ENCODE data around the gene NFIA.

The NFIA gene

DNA sequence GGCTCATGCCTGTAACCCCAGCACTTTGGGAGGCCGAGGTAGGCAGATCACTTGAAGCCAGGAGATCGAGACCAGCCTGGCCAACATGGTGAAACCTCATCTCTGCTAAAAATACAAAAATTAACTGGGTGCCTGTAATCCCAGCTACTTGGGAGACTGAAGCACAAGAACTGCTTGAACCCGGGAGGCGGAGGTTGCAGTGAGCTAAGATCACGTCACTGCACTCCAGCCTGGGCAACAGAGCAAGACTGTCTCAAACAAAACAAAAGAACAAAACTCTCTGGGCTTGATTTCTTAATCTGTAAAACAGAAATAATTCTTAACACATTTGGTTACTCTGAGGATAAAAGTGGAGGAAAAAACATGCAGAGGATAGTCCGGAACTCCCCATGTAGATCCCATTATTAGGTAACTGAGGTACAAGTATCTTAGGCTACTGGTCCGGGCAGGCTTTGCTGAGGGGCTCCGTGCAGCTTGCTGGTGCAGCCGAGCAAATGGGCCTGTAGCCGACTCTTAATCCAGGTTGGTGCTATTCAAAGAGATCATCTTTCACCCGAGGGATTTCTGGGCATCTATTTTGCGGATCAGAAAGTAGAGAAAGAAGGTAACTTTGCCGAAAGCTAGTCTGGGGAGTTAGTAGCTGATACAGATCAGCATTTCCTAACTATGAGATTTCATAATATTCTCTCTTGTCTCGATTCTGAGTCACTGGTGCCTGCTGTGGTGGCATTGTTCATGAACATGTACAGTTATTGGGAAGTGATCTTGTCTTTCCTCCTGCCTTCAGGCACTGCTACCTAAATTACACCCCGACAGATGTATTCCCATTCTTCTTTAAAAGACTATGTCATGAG is 56.8 kb downstream of the NFIA start:
- Histone ChIP-seq H3K4me3 (no peak overlapping the region), H3K27ac (peak overlapping the region in 1 of 2 donors; percentile 13)
- TF ChIP-seq, protein P1, sequence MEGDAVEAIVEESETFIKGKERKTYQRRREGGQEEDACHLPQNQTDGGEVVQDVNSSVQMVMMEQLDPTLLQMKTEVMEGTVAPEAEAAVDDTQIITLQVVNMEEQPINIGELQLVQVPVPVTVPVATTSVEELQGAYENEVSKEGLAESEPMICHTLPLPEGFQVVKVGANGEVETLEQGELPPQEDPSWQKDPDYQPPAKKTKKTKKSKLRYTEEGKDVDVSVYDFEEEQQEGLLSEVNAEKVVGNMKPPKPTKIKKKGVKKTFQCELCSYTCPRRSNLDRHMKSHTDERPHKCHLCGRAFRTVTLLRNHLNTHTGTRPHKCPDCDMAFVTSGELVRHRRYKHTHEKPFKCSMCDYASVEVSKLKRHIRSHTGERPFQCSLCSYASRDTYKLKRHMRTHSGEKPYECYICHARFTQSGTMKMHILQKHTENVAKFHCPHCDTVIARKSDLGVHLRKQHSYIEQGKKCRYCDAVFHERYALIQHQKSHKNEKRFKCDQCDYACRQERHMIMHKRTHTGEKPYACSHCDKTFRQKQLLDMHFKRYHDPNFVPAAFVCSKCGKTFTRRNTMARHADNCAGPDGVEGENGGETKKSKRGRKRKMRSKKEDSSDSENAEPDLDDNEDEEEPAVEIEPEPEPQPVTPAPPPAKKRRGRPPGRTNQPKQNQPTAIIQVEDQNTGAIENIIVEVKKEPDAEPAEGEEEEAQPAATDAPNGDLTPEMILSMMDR (IDR thresholded peaks at IDR 0.05): no peak
- no peak for DNase-seq (ENCODE audit: low spot score)

DNA sequence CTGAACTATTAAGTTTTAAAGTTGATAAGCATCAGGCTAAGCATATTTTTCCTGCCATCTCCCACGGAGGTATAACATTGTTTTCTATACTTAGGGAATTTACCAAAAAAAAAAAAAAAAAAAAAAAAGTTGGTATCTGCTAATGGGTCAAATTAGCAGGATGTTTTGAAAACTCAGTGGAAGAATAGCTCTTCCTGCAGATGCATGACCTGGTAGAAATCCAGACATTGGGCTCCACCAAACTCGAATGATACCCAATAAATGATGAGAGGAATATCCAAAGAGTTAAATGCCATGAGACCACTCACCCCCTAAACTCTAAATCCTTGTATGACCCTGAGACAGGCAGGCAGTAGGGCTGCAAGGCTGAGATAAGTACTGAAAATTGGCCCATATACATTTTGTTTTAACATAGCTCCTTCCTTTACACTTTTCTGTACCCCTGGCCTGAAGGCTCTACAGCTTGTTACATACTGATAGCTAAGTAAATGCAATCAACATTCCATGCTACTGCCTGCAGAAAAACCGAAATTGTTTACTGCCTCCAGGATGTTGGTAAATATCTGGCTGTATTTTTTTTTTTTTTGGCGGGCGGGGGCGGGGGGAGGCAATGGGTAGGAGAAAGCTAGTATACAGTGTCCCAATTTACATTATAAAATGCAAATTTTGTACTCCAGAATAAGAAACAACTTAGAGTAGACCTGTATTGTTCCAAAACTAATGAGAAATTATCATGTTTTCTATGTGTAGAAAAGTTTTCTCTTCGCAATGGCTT is 57.6 kb downstream of the NFIA start:
- DNase-seq (ENCODE audit: low spot score): no peak
- TF ChIP-seq, protein P1 (IDR thresholded peaks at IDR 0.05): no peak
- H3K4me3 ChIP-seq: peak overlapping the region; percentile 29
- peak overlapping the region; percentile 54 to 67 for H3K27ac ChIP-seq

DNA sequence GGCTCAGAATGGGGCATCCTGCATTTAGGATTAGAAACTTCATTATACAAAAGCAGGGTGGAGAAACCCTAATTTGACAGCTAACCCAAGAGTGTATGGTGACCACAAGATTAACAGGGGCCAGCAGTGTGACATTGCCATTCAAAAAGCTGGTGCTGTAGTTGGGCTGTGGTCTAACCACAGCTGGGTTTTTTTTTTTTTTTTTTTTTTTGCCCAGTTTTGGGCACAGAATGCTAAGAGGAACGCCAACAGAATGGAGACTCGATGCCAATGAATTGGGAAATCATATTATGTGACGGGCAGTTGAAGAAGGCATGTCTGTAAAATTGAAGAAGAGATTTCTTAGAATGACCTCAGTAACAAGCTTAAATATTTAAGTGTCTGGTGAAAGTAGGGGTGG is 58.4 kb downstream of the NFIA start:
- DNase-seq (ENCODE audit: low spot score): no peak
- Histone ChIP-seq H3K4me3 (peak overlapping the region; percentile 20), H3K27ac (peak overlapping the region; percentile 67 to 75)
- TF ChIP-seq, protein P1 (IDR thresholded peaks at IDR 0.05): no peak

DNA sequence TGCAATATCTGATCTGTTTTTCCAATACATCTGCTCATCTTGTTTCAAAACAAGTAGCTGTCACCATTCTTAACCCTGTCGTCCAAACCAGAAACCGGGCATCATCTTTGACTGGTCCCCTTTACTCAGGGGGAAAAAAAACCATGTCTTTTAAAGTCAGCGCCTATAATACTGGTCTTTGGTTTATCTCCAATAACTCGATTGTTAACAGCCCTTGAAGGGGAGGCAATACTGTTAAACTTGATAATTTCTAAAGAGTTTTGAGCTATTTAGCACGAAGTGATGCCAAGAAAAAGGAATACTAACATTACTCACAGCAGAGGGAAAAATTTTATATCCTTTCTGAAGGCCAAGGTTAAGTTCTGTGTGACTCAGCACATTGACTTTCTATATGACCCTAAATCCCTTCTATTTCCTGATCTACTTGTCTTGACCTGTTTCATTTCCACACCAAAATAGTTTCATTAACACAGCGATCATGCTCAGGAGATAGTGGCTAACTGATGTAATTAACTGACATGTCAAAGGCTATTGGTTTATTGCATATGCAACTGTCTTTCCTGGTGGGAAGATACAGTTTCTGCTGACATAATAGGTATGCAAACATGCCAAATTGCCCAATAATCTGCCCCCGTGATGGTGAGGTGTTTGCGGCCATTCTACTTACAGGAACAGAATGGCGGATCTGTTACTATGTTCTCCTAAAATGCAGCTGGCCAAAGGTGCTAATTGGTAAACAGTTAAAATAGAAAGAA is 59.1 kb downstream of the NFIA start:
- H3K4me3 ChIP-seq: peak overlapping the region; percentile 20
- DNase-seq (ENCODE audit: low spot score): no peak
- H3K27ac ChIP-seq: peak overlapping the region; percentile 67 to 75
- TF ChIP-seq, protein P1 (IDR thresholded peaks at IDR 0.05): no peak

DNA sequence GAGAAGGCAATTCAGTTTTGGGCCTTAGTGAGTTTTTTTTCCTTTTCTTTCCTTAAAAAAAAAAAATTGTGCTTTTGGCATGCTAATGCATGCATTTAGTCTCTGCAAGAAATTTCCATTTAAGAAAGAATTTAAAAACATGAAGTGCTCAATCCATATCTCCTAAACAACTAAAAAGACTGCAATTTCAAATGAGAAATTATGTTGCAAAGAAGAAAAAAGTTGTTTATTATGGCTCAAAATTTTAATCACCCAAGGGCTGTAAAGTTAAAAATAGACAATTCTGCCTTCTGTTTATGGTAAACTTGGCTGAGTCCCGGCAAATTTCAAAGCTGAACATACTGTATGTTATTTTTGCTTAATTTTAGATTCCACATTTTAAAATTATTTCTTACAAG is 59.7 kb downstream of the NFIA start:
- TF ChIP-seq, protein P1 (IDR thresholded peaks at IDR 0.05): no peak
- no peak for DNase-seq (ENCODE audit: low spot score)
- Histone ChIP-seq H3K4me3 (no peak overlapping the region), H3K27ac (peak overlapping the region in 1 of 2 donors; percentile 63)

DNA sequence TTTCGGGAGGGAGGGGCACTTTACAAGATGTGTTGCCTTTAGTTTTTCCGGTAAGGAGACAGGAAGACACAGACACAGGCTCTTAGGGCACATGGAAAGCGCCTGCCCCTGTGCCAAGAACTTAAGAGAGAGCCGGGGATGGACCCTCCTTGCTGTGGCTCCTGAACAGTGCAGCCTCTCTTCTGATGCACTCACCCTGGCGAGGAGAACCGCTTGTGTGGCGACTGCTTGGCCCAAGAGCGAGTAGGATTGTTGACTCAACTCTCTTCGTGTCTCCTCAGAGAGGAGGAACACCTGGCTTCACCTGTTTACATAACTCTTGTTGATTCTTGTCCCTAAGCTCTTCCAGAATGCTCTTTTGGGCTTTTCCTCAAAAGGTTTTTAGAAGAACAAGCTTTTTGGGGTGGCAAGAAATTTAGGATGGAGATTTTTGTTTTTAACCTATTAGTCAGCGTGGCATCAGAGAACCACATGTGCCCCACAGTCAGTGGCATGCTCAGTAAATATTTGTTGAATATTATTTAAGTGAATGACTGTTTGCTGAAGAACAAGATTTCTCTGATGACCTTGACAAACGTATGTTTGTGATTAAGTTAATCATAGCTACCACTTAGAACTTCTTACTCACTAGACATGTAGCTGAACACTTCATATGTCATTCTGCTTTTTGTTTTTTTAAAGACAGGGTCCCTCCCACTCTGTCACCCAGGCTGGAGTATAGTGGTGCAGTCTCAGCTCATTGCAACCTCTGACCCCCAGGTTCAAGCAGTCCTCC is 60.6 kb downstream of the NFIA start:
- H3K27ac ChIP-seq: peak overlapping the region in 1 of 2 donors; percentile 63
- TF ChIP-seq, protein P1 (IDR thresholded peaks at IDR 0.05): no peak
- no peak for DNase-seq (ENCODE audit: low spot score)

More for the DNA sequence above, 60.6 kb downstream of the NFIA start:
- peak overlapping the region; percentile 27 for H3K4me3 ChIP-seq

Measured in coronary artery (tissue), 2 donors.